Amygdala (tissue), 56 donors: Measurements from ENCODE around the gene CHCHD1.
"Not testable (repeated sequence)": the region's sequence is repeated elsewhere in the genome, so short reads cannot be mapped to it uniquely, and the experiment has no call there.

ENCODE experiments used
- DNase-seq, 56 donors: peaks; one replicate each; lab custom pipeline; 2025; lab: John Stamatoyannopoulos, UW

The CHCHD1 gene

GRCh38 chr10:73789659-73790055, 7.8 kb downstream of the CHCHD1 start:
- DNase-seq = no peak

DNA sequence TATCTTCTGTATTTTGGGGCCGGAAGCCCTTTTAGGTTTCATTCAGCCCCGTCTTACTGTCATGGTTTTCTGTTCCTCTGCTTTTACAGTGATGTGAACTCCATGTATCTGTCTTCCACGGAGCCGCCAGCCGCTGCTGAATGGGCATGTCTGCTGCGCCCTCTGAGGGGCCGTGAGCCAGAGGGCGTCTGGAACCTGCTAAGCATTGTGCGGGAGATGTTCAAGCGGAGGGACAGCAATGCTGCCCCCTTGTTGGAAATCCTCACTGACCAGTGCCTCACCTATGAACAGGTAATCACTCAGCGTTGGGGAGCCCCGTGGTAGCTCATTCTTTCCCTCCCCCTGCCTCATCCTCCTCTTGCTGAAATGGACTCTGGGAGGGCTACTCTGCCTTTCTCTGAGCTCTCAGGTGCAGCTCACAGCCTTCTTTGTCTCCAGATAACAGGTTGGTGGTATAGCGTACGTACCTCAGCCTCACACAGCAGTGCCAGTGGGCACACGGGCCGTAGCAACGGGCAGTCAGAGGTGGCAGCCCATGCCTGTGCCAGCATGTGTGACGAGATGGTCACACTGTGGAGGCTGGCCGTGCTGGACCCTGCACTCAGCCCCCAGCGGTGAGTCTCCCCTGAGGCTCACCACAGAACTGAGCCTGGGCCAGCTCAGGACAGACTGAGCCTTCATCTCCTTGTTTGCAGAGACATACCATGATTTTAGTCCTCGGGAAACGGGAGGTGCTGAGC, 9.2 kb downstream of the CHCHD1 start:
- no peak for DNase-seq

GRCh38 chr10:73791871-73792400, 10.1 kb downstream of the CHCHD1 start:
- DNase-seq = no peak

- no peak for DNase-seq
These were observed 11.6 kb downstream of the CHCHD1 start for GRCh38 chr10:73793456-73793855.

- not testable (repeated sequence) for DNase-seq
These were observed 13.6 kb downstream of the CHCHD1 start for GRCh38 chr10:73795491-73795890.

GRCh38 chr10:73796035-73796434, 14.2 kb downstream of the CHCHD1 start:
- DNase-seq = not testable (repeated sequence)

- DNase-seq = no peak
These were observed 14.9 kb downstream of the CHCHD1 start for GRCh38 chr10:73796766-73797165.

- no peak for DNase-seq
These were observed 15.6 kb downstream of the CHCHD1 start for GRCh38 chr10:73797324-73798025.

DNA sequence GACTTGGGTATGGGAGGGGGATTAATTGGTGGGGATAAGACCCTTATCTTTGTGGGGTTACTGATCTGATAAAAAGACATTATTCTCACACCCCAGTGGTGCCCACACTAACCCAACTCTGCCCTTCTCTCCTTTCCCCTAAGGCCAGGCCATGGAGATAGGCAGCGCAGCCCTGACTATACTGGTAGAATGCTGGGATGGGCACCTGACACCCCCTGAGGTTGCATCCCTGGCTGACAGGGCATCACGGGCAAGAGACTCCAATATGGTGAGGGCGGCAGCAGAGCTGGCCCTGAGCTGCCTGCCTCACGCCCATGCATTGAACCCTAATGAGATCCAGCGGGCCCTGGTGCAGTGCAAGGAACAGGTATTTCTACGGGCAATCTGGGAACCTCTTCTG, 16.2 kb downstream of the CHCHD1 start:
- DNase-seq = no peak

- no peak for DNase-seq
These were observed 17.2 kb downstream of the CHCHD1 start for GRCh38 chr10:73798927-73799560.

DNA sequence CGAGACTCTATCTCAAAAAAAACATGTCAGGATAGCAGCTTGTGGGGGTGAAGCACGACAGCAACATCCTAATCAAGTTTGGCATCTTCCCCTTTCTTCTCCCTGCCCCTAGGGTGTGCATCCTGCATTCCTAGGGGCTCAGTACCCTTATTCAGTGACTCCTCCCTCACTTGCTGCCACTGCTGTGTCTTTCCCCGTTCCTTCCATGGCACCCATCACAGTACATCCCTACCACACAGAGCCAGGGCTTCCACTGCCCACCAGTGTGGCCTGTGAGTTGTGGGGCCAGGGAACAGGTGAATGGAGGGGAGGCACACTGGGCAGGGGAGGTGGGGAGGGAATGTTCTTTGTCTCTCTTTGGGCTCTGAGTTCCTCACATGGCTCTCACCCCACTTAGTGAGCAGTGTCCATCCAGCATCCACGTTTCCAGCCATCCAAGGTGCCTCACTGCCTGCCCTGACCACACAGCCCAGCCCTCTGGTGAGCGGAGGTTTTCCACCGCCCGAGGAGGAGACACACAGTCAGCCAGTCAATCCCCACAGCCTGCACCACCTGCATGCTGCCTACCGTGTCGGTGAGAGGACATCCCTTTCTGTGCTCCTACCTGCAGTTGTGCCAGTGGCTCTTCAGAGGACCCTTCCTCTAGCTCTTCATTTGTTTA, 18.2 kb downstream of the CHCHD1 start:
- no peak for DNase-seq

GRCh38 chr10:73800560-73801252, 18.9 kb downstream of the CHCHD1 start:
- DNase-seq = peak in 3 of 56 donors; percentile 15 to 33 (median 22)

GRCh38 chr10:73801253-73801590, 19.4 kb downstream of the CHCHD1 start:
- peak in 1 of 56 donors; percentile 14 for DNase-seq

DNA sequence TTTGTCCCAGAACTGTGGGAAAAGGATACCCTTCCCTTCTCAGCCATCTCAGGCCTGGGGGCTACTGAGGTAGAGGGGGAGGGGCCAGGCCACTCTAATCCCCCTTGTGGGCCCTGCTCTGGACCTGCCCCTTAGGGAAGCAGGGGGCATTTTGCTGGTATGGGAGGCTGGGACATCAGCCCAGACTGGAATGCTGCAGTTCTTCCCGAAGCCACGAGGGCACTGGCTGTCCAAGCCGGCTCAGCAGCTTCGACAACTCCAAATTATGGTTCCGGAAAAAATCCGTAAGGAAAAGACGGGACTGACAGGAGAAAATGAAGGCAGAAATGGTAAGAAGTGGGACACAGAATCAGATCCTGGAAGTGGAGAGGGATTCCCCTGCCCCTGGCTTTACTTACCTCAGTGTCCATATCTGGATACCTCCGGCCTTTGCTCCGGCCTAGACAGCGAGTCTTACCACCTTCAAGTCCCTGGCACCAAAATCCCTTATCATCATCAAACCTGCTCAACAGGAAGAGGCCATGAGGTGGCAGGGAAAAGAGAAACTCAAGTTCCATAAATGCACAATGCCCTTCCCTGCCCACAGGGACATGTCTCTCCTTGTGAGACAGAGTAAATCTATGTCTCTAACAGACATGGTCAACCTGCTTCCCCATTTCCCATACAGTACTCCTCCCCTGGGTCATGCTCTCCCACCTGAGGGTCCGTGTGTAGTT, 20.6 kb downstream of the CHCHD1 start:
- DNase-seq = no peak

GRCh38 chr10:73803680-73804286, 21.9 kb downstream of the CHCHD1 start:
- no peak for DNase-seq

DNA sequence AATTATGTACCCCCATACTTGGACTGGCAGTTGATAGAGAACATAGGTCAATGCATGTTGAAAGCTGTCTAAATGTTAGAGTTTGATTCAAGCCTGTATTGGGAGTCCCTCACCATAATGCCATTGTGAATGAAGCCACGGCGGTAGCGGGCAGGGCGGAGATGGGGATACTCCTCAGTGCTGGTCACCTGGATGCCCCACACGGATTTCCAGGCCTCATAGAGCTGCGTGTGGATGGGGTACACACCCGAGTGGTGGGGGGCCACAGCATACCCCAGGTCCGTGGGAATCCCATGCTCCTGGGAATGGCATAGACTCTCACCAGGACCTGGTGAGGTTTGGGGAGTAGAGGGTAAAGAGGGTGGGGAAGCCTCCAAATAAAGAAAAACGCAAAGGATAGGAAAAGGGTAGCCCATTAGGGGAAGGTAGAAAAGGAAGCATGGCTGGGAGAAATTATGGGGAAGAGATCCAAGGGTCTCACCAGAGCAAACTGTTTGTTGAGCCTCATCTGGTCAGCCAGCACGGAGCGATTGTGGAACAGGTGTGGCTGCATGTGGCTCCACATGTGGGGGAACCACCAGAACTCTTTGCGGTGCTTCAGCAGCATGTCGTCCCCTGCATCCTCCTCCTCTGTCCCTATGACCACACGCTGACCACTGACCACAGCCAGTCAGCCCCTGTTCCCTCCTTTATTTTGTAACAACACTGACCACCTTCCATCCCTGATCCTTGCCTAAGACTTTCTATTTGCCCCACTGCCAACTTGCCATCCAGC, 24.5 kb downstream of the CHCHD1 start:
- no peak for DNase-seq

- DNase-seq = no peak
These were observed 25.6 kb downstream of the CHCHD1 start for GRCh38 chr10:73807471-73807870.

- no peak for DNase-seq
These were observed 26.4 kb downstream of the CHCHD1 start for GRCh38 chr10:73808021-73808815.
